GM23248 (cell line): ENCODE results near the gene LOXHD1.

ENCODE experiments used
- EZH2 ChIP-seq: fragments of 200-600 bp; sonication (generic); IDR thresholded peaks from 2 replicates; pipeline ENCODE4 v1.6.1; 2018; ENCODE audit warnings: antibody characterized with exemption, mild to moderate bottlenecking; ENCODE audit not compliant: insufficient read depth, poor library complexity, severe bottlenecking
- EZH2phosphoT487 ChIP-seq: fragments of 200-600 bp; sonication (generic); IDR thresholded peaks from 2 replicates; pipeline ENCODE4 v1.6.1; 2018; ENCODE audit warnings: antibody characterized with exemption, moderate library complexity, mild to moderate bottlenecking, low read depth; ENCODE audit not compliant: insufficient read depth

DNA sequence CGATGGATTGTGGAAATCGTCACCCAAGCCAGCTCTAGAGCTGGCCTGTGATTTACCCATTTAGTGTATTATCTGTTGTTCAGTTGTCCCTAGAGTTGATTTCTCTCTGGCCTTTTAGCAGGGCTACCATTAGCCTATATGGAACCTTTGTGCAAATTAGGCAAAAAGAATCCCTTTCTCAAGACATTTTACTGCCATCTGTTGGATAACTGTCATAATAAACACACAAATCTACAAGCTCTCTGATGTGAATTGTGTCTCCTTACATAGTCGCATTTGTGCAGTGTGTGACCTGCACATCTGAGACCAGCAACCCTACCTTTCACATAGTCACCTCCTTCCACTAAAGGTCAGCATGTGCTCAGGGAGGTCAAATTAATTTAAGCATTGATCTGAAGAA is 34.0 kb downstream of the LOXHD1 start:
- TF ChIP-seq EZH2 (no peak), EZH2phosphoT487 (no peak)
